HG03060 (cell line): ENCODE results near the gene CAPG.
"Not testable (repeated sequence)": the region's sequence is repeated elsewhere in the genome, so short reads cannot be mapped to it uniquely, and the experiment has no call there.

Source experiments
- ATAC-seq: cut with Tn5 transposase; IDR thresholded peaks from one replicate; pipeline ENCODE4 v1.9.1; 2021; ENCODE audit warnings: low read depth, moderate number of reproducible peaks; ENCODE audit not compliant: unreplicated experiment

CAPG gene, protein sequence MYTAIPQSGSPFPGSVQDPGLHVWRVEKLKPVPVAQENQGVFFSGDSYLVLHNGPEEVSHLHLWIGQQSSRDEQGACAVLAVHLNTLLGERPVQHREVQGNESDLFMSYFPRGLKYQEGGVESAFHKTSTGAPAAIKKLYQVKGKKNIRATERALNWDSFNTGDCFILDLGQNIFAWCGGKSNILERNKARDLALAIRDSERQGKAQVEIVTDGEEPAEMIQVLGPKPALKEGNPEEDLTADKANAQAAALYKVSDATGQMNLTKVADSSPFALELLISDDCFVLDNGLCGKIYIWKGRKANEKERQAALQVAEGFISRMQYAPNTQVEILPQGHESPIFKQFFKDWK

DNA sequence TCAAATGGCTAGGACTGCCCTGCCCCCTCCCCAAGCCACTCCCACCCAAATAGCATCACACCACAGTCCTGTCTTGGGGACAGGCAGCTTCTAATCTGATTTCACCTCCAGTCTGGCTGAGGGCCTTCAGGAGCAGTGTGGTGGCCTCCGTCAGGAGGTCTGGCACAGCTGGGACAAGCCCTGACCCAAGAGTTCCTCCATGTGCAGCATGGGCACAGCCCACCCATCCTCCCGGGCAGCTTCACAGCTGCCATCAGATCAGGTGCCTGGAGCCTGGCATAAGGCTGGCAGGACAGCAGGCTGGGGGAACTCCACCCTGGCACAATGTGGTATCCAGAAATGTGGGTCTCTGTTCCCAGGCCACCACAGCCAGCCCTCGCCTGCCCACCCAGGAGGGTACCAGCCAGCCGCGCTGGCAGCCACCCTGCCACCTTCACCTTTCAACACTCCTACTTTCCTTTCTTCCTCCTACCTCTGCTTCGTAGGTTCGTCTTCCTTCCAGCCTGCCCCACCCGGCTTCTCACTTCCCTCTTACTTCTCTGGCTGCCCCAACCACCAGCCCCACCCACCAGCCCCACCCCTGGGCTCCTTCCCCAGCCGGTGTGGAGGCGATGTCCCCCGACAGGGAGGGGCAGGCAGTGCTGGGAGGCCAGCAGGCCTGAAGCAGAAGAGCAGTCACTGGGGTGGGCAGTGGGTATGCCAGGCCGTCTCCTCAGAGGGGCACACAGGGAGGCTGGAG, at the start of gene CAPG:
Gene CAPG, minus strand, starts transcription at position 522 of the 739 bp plus-strand sequence. CDS start 8,221 bp downstream, outside the sequence.
- no peak for ATAC-seq

DNA sequence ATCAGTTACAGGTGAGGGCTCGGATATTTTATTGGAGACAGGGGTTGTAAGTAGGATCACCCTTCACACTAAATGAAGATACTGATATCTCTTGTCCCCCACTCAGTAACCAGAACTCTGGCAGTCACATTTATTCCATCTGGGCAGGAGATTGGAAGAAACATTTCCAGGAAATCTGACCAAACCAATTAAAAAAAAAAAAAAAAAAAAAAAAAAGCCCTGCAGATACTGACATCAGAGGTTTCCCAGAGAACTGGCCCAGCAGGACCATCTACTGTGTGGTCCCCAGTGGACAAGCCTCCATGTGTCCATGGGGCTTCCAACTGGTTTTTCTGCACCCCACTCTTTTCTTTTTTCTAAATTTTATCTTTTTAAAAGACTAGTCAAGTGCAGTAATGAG, 49.6 kb upstream of the CAPG start:
- ATAC-seq: no peak

DNA sequence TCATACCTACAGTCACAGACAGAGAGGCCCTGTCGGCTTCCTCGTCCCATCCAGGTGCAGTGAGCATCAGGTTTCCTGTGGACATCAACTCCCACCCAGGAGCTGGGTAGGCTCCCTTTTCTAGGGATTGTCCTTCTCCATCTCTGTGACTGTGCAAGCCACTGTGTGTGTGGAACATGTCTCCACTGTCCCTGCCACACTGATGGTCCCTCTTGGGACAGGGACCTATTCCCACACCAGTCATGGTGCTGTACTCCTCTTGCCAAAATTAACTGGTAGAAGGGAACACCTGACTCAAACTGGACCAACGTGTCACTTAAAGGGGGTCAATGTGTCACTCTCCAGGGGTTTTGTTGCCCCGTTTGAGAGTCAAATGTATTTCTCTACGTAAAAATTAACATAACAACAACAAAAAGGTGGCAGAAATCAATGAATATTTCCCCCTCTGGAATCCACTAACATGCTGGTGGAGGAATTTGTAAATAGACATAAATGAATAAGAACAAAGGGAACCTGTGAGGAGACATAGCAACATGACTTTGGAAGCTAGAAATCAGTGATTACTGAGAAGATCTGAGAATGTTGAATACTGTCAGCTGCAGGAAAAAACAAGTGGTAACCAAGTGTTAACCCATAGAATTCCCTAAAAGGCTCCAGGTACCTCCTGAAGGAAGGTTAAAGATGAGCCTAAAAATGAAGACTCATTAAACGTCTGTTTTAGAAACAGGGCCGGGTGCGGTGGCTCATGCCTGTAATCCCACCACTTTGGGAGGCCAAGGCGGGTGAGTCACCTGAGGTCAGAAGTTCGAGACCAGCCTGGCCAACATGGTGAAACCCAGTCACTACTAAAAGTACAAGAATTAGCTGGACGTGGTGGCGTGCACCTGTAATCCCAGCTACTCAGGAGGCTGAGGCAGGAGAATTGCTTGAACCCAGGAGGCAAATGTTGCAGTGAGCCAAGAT, 48.7 kb upstream of the CAPG start:
- no peak for ATAC-seq

DNA sequence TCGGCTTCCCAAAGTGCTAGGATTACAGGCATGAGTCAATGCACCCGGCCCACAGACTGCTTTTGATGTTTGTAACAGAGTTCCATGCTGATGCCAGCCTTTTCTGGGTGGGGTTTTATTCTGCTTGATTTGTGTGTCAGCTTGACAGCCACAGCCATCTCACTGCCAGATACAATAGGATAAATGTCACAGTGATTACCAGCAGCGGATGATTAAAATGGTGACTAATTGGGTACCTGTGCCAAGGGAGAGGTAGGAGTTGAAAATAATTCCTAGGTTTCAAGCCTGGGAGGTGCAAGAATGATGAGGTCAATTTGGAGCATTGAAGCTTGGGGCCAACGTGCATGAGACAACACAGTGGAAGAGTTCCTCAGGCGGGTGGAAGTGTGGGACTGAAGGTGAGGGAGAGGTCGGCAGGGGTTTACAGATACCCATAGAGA, 47.7 kb upstream of the CAPG start:
- no peak for ATAC-seq

DNA sequence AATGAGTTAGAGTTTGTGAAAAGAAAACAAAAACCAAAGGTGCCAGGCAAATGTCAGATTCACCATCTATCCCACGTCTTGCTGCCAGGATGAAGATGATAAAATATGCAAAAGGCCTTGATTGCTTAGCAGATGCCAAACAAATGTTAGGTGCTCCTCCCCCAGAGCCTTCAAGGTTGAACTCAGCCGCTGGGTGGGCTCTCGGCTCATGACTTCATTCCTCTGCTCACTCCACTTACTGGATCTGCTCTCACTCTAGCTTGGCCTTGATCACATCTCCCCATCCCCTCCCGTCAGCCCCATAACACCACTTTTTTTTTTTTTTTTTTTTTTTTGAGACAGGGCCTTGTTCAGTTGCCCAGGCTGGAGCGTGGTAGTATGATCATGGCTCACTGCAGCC, 46.9 kb upstream of the CAPG start:
- ATAC-seq: no peak

DNA sequence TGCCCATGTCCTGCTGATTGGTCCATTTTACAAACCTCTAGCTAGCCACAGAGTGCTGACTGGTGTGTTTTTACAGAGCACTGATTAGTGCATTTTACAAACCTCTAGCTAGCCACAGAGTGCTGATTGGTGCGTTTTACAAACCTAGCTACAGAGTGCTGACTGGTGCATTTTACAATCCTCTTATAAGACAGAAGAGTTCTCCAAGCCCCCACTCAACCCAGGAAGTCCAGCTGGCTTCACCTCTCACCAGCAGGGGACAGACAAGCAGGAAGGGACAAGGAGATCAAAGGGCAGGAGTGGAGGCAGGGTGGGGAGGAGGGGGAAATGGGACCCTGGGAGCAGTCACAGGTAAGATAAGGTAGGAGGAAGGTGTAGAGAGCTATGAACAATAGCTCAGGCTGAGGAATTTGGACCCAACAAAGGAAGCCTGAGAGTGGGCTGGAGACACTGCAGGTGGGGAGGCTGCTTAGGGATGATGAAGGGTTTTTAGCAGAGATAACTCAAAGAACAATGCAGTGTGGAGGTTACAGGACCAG, 45.5 kb upstream of the CAPG start:
- no peak for ATAC-seq

DNA sequence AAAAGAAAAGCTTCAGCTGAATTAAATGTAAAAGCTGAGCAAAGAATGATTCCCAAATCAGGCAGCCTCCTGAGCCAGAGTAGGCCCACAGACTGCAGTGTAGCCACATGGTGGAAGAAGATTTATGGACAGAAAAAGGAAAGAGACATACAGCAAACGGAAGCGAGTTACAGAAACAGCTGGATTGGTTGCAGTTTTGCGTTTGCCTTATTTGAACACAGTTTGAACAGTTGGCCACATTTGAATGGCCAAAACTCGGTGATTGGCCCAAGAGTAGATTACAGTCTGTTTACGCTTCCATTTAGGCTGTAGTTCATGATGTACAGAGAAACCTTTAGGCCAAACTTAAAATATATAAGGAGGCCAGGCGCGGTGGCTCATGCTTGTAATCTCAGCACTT, 43.4 kb upstream of the CAPG start:
- no peak for ATAC-seq

DNA sequence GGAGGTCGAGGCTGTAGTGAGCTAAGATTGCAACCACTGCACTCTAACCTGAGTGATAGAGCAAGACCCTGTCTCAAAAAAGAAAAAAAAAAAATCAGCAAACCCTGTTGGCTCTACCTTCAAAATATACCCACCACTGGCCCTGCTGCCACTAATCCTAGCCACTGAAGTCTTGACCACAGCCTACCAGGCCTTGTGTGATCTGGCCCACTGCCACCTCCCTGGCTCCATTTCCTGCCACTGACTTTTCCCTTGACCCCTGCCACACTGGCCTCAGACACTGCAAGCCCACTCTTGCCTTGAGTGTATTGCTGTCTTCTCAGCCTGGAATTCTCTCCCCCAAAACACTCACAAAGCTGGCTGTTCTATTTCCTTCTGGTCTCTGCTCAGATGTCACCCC, 42.1 kb upstream of the CAPG start:
- no peak for ATAC-seq

DNA sequence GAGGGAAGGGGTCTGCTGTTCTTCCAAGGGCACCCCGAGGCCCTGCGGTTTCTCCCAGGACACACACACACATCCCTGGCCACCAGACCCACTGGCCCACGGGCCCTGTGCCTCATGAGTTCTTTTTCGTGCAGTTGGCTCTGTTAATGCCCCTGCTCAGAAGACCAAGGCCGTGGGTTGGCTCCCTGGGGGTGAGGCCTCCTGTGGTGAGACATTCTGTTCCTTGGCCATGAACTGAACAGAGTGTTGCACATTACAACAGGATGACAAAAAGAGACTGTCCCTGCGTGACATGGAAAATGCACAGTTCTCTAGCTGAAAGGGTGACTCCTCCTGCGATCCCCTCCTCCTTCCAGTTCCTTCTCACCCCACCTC, 39.0 kb upstream of the CAPG start:
- no peak for ATAC-seq

DNA sequence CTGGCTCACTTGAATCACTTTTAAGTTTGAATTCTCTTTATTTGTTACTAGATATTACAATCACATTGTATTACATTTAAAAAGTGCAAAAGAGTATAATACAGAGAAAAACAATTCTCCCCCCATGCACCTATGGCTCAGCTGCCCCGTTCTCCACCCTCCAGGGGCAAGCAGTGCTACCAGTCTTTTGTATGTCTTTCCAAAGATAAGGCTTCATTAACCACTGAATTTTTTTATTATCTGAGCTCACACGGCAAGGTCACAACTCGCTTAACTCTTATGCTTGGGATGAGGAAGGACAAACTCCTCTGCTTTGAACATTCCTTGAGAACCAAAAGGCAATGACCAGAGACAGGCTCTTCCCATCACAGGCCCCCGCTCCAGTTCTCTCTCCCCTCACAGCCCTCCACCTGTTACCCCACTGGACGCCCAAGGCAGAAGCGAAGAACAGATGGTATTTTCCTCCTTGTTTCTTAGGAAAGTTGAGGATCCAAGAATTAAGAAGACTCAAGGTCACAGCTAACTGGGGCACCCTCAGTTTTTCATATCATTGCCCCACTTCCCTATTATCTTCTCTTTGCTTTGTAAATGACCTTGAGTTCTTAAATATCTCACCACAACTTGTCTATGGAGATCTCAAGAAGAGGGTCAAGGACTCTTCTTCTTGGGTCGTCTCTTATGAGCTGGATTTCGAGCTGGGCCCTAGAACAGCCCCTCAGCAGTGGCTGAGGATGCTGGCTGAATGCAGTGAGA, 38.5 kb upstream of the CAPG start:
- ATAC-seq: no peak

DNA sequence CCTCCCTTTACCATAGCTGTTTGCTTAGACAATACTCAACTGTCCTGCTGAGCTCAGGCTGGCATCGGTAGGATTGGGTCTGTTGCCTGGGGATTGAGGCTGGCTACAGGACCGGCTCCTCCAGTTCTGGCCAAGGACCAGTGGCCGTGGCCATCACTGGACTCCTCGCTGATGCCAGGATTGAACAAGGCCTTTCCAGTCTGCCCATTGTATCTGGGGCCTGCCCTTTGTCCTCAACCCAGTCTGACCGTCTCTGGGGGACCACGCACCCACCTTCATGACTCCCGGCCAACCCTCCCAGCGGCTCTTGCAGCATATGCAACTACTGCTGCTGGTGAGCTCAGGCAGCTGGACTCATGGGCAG, 37.0 kb upstream of the CAPG start:
- no peak for ATAC-seq

DNA sequence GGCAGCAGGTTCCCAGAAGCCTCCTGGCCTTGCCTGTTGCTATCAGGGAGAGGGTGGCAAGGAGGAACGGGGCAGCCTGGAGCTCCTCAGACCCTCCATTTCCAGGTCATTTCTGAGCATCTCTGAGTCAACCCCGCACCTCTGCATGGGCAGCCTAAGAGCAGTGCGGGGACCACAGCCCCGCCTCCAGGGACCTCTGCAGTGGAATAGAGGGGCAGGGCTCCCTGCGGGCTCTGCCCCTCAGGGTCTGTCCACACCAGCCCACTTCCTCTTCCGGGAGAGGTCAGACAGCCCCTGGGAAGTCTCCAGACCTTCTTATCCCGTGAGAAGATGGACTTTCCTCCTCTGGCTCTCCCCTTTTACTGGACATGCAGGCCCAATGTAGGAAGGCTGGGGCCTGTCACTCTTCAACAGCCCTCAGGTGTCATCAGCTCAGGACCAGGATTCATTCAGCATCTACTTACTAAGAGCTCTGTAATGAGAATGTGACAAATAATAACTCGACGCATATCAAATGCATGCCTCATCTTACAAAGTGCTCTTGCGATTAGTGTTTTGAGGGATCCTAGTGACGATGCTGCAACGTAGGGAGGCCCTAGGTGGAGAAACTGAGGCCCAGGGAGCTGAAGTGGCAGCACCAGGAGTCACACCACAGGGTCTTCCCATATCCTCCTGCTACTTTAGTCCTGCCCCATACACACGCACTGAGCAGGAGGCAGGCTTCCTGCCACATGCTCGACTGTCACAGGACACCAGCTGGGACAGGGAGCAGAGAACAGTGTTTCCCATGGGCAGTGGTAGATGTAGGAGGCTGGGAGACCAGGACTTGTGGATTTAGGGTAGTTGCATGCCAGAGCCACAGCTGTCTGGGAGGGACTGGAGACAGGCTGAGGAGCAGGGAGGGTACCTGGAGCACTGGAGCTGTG, 36.4 kb upstream of the CAPG start:
- no peak for ATAC-seq

DNA sequence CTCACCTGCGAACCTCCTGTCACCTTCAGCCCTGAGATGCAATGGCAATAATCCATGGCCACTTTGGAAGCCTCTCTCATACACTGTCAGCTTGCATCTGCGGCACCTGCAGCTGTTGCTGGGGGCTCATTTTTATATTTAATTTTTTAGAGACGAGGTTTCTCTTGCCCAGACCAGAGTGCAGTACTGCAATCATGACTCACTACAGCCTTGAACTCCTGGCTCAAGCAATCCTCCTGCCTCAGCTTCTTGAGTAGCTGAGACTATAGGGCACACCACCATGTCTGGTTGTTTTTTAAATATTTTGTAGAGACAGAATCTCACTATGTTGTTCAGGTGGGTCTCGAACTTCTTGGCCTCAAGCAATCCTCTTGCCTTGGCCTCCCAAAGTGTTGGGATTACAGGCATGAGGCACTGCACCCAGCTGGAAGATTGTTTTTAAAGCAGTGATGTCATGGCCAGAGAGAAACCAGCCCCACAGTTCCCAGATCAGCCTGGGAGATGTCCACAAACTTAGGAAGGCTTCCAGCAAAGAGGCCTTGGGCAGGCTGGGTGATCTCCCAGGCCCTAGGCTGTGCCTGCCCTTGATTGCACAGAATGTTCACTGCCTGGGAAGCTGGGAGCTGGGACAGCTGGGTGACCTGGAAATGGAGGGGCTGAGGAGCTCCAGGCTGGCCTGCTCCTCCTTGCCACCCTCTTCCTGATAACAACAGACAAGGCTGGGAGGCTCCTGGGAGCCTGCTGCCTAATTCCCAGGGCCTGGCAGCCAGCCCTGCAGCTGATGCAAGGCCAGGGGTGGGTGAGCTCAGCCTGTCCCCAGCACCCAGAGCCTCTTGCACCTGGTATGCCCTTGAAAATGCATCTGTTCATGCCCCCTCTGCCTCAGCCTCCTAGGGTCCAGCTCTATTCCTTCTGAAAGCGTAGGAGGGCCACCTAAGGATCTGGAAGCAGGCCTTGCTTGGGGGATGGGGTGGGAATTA, 35.4 kb upstream of the CAPG start:
- ATAC-seq: no peak

DNA sequence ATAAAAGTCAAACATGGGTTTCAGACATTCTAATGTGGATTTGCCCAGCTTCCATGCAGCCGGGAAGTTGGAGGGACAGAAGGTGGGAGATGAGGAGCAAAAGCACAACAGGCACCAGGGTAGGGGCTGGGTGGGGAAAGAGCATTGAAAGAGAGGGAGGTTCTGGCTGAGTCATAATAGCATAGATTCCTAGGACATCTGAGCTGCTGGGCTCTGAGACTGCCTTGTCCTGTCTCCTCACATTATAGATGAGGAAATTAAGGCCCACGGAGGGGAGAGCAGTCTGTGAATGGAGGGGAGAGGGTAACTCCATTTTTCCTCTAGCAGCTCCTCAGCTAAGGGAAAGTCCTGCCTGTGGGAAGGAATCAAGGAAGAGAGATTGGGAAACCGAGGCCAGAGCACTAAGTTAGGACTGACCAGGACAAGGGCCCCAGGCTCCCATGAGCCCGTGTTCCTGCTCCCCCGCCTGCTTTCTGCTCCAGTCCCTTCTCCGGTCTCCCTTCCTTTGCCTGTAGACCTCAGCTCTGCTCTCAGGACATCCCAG, 34.5 kb upstream of the CAPG start:
- no peak for ATAC-seq

DNA sequence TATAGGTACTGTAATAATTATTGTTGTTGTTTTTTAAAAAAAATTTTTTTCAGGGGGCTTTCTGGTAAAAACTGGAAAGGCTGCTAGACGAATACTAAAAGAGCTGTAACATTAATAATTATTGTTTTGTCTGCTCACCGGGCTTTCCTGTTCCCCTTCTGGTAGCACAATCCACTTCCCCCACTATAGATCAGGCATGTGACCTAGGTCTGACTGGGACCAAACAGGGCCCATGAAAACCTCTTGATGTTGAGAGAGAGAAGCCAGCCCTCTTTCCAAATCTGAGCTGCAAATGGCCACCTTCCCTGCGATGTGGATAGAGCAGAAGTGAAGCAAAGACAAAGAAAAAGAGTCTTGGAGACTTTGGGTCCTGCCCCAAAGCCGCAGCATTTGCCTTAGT, 31.7 kb upstream of the CAPG start:
- ATAC-seq: no peak

DNA sequence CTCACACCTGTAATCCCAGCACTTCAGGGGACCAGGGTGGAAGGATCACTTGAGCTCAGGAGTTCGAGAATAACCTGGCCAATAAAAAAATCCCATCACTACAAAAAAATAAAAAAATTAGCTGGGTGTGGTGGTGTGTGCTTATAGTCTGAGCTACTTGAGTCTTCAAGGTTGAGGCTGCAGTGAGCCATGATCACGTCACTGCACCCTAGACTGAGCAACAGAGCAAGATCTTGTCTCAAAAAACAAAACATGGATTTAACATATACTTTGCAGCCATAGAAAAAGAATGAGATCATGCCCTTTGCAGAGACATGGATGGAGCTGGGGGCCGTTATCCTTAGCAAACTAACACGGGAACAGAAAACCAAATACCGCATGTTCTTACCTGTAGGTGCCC, 30.6 kb upstream of the CAPG start:
- ATAC-seq: no peak

DNA sequence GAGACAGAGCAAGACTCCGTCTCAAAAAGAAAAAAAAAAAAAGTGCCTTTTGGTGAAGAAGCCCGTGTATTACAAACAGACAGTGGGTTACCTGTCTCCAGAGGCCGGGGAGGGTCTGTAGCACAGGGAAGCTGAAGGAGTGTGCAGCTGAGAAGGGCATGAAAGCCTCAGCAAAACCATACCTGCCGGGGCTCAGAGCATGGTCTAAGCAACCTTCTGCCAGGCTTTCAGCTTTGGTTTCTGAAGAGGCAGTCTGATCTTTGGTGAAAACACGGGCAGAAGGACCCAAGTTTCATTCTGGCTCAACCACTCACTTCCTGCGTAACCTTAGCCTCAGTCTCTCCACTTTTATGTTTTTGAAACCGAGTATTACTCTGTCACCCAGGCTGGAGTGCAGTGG, 29.8 kb upstream of the CAPG start:
- ATAC-seq: no peak

DNA sequence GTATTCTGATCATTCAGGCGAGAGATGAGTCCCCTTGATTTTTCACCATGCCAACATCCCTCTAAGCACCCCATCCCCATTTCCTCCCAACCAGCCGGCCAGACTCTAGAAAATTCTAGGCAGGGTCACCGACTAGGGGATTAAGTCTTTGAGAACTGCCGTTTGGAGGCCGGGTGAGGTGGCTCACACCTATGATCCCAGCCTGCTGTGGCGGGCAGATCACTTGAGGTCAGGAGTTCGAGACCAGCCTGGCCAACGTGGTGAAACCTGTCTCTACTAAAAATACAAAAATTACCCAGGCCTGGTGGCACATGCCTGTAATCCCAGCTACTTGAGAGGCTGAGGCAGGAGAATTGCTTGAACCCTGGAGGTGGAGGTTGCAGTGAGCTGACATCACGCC, 29.4 kb upstream of the CAPG start:
- ATAC-seq: not testable (repeated sequence)
